Measurements from ENCODE around the gene LTBP1. TPM values are rescaled to one million over a fixed set of nuclear protein-coding genes. Genes with fewer than 3 reads are reported as not detected.

Gene LTBP1
- total RNA-seq, 4 donors from 2014 or later: 12.6 to 81.0 (median 16.0) TPM

DNA sequence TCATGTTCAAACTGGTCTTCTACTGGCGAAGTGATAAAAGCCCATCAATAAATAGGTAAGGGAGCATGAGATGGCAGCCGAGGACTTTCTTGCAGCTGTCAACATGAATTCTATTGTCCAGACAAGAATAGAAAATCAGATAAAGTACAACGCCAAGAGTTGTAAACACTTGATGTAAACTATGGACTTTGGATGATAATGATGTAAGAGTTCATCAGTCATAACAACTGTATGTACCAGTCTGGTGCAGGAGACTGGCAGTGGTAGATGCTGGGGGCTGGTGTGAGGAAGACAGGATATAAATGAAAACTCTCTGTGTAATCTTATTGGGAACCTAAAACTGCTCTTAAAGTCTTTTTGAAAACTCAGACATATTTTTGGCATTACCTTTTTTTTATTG is 373.8 kb downstream of the LTBP1 start:
- TF ChIP-seq, protein P1, sequence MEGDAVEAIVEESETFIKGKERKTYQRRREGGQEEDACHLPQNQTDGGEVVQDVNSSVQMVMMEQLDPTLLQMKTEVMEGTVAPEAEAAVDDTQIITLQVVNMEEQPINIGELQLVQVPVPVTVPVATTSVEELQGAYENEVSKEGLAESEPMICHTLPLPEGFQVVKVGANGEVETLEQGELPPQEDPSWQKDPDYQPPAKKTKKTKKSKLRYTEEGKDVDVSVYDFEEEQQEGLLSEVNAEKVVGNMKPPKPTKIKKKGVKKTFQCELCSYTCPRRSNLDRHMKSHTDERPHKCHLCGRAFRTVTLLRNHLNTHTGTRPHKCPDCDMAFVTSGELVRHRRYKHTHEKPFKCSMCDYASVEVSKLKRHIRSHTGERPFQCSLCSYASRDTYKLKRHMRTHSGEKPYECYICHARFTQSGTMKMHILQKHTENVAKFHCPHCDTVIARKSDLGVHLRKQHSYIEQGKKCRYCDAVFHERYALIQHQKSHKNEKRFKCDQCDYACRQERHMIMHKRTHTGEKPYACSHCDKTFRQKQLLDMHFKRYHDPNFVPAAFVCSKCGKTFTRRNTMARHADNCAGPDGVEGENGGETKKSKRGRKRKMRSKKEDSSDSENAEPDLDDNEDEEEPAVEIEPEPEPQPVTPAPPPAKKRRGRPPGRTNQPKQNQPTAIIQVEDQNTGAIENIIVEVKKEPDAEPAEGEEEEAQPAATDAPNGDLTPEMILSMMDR (IDR thresholded peaks at IDR 0.05): no peak
- ATAC-seq (ENCODE audit: low FRiP score) (no peak), DNase-seq (ENCODE audit: low spot score) (no peak)

DNA sequence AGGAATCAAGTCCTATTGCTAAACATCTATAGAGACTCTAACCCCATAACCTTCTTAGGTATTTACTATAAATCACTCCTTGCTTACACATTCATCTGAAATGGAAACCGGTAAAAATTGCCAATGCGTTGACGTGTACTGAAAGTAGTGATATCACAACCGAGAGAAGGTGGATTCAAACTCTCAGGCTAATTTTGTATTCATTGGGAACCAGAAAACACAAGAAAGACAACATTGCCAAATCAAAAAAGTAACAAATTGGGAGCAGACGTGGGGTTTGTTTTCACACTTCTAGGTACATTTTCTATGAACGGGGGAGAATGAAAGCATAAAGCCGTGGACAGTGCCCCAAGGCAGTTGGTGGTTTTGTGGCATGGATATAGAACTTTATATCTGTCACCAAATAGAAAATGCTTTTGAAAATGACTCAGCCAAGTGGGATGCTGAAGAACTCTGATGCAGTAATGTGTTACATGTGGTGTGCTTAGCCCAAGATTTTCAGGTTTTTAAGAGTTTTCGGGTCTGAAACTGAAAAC is 374.6 kb downstream of the LTBP1 start:
- TF ChIP-seq, protein P1 (IDR thresholded peaks at IDR 0.05): no peak
- no peak for ATAC-seq (ENCODE audit: low FRiP score)

DNA sequence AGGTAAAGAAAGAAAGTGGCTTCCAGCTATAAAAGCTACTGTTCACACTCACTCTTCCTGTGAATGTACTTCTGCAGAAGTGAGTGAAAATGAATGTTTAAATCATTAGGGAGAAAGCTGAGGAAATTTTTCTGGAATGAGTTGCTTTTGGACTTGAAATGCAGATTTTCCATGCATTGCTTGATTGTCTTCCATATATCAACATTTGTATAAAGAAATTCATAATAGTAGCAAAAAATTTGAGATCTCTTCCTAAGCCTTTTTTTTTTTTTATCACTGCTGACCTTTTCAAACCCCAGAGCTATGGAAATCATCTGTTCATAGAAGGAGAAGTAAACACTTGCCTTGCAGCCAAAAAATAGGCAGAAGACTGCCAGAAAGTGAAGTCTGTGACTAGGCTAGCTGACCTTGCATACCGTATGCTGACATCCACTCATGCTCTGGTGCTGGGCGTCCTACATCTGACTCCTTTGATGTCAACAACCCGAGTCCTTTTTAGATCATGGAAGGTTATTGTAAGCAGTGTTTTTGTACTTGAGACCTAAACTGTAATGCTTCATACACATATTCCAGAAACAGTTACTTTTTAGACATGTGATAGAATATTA is 375.2 kb downstream of the LTBP1 start:
- ATAC-seq (ENCODE audit: low FRiP score) (peak; percentile 69), DNase-seq (ENCODE audit: low spot score) (no peak)
- TF ChIP-seq, protein P1 (IDR thresholded peaks at IDR 0.05): no peak

More for the DNA sequence above, 374.6 kb downstream of the LTBP1 start:
- no peak for DNase-seq (ENCODE audit: low spot score)

GRCh38 chr2:33322612-33323011 is 375.9 kb downstream of the LTBP1 start:
- no peak for ATAC-seq (ENCODE audit: low FRiP score)
- TF ChIP-seq, protein P1 (IDR thresholded peaks at IDR 0.05): no peak
- no peak for DNase-seq (ENCODE audit: low spot score)

DNA sequence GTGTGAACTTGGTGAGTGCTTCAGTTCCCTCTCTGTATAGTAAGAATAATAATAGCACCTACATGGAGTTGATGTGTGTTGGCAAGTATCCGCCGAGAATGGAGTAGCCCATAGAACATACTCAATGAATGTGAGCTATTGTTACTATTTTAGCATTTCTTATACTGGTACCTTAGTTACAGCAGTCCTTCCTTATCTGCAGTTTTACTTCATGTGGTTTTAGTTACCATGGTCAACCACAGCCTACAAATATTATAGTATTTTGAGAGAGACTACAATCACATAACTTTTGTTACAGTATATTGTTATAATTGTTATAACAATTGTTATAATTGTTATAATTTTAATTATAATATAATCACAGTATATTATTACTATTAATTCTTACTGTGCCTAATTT is 377.2 kb downstream of the LTBP1 start:
- DNase-seq (ENCODE audit: low spot score) (no peak), ATAC-seq (ENCODE audit: low FRiP score) (no peak)
- TF ChIP-seq, protein P1 (IDR thresholded peaks at IDR 0.05): no peak

DNA sequence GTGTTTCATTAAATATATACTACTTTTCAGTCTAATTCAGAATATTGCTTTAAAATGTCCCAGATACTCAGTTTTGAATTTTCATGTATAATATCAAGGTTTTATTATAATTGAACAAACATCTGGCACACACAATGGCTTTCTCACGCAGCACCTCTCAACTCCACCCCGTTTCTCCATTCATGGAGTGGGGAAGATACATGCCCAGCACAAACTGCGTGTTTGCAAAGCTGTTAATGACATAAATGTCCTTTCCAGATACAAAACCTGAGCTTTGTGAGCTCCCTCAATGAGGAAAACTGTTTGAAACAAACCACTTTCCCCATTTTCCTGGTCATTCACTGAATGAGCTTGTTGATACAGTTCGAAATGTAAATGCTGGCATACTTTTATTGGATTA is 379.3 kb downstream of the LTBP1 start:
- ATAC-seq (ENCODE audit: low FRiP score): no peak
- TF ChIP-seq, protein P1 (IDR thresholded peaks at IDR 0.05): no peak
- DNase-seq (ENCODE audit: low spot score): no peak

GRCh38 chr2:33333433-33333832 is 386.7 kb downstream of the LTBP1 start:
- no peak for ATAC-seq (ENCODE audit: low FRiP score)

More at GRCh38 chr2:33333433-33333832, 386.7 kb downstream of the LTBP1 start:
- TF ChIP-seq, protein P1 (IDR thresholded peaks at IDR 0.05): no peak
- DNase-seq (ENCODE audit: low spot score): no peak

Data from omental fat pad (tissue), 4 donors.